Kidney (tissue), 14 donors: ENCODE results near the gene ENTPD8. TPM values are rescaled to one million over a fixed set of nuclear protein-coding genes. Genes with fewer than 3 reads are reported as not detected.

Source experiments
- DNase-seq, 5 donors: peaks; one replicate each; pipeline ENCODE4 v3.0.0-alpha.2; 2013 to 2020
- FAIRE-seq: peaks from 2 replicates; lab custom pipeline; 2012; peaks lifted over from hg19 to GRCh38; lab: Jason Lieb, UNC
- H3K27ac ChIP-seq, 2 donors: one replicate each; pipeline ENCODE4 v1.7.0; 2013; ENCODE audit warnings: low read depth in 2 of 2, low read length in 2 of 2, inconsistent platforms in 1 of 2
- H3K27me3 ChIP-seq: one replicate; pipeline ENCODE4 v1.7.1; 2013; ENCODE audit warnings: low read length, inconsistent platforms; ENCODE audit not compliant: control insufficient read depth, insufficient read depth
- H3K36me3 ChIP-seq, 3 donors: one replicate each; pipeline versions ENCODE4 v1.7.0 to v1.7.1; 2013; ENCODE audit warnings: low read length in 3 of 3, control low read depth in 1 of 3, inconsistent platforms in 1 of 3; ENCODE audit not compliant: insufficient read depth in 3 of 3, control insufficient read depth in 2 of 3
- H3K4me1 ChIP-seq, 3 donors: one replicate each; pipeline versions ENCODE4 v1.7.0 to v1.7.1; 2013; ENCODE audit warnings: low read length in 3 of 3, inconsistent platforms in 1 of 3, low read depth in 1 of 3; ENCODE audit not compliant: control insufficient read depth in 2 of 3, insufficient read depth in 2 of 3
- H3K4me3 ChIP-seq, 3 donors: one replicate each; pipeline versions ENCODE4 v1.7.0 to v1.8.1; 2013; ENCODE audit warnings: low read length in 3 of 3, control low read depth in 1 of 3, inconsistent platforms in 1 of 3
- H3K9ac ChIP-seq, 3 donors: one replicate each; pipeline versions ENCODE4 v1.7.0 to v1.7.1; 2013; ENCODE audit warnings: low read length in 3 of 3, control low read depth in 1 of 3, inconsistent platforms in 1 of 3
- H3K9me3 ChIP-seq, 3 donors: one replicate each; pipeline versions ENCODE4 v1.7.0 to v1.7.1; 2013; ENCODE audit warnings: low read length in 3 of 3, control low read depth in 1 of 3, inconsistent platforms in 1 of 3; ENCODE audit not compliant: control insufficient read depth in 2 of 3, insufficient read depth in 1 of 3
- intact Hi-C: fragments of 100-400 bp; cut with DNase I; formaldehyde crosslinking; loops from one replicate; pipeline ENCODE4 v1.11.1; 2022
- polyA plus RNA-seq: library from polyadenylated mRNA; stranded (reverse); fragments of 350-450 nt; fragmentation: Illumina TruSeq; extraction: RNeasy Lipid Tissue Mini Kit (QIAGEN cat#74804); gene quantifications from one replicate; pipeline ENCODE4 v1.2.3, GENCODE V29; 2014; ENCODE audit warnings: low read depth, low replicate concordance; ENCODE audit not compliant: insufficient read depth
- total RNA-seq: library from RNA; stranded (reverse); fragmentation: NEBNext Ultra II Directional; extraction: Animal tissue kit (Norgen Biotek cat#: 25700); gene quantifications from one replicate; pipeline ENCODE4 v1.2.1, GENCODE V29; 2021
- TF ChIP-seq, protein P1 (sequence below): IDR thresholded peaks from 3 replicates; pipeline ENCODE4 v1.5.1; 2012; ENCODE audit warnings: mild to moderate bottlenecking, moderate library complexity, borderline replicate concordance; ENCODE audit not compliant: insufficient read depth; ENCODE audit errors: extremely low read depth
- donor health status: control.
- donor health status: control.
- donor health status: control.
- donor health status: control.
- donor health status: control.
- donor health status: DM: yes; HTN: yes; CAD: no.
- donor health status: Normal renal cell carcinoma (clear cell type).

ENTPD8 gene
- total and polyA plus RNA-seq, 2 donors from 2014 or later = 5.0 to 5.2 TPM

DNA sequence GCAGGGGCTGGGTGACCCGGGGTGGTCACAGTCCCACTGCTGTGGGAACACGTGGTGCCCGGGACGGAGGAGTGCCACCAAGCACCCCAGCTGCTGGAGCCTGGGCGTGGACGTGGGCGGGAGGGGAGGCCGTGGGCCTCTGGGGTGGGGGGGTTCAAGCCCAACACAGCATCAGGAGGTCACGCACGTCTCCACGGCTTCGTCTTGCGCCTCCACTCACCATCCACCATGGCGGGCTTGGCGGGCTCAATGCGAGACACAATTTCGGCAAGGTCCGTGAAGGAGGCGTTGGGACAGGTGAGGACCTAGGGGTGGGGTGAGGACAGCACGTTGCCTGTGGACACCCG, 20.1 kb upstream of the ENTPD8 start:
- TF ChIP-seq, protein P1, sequence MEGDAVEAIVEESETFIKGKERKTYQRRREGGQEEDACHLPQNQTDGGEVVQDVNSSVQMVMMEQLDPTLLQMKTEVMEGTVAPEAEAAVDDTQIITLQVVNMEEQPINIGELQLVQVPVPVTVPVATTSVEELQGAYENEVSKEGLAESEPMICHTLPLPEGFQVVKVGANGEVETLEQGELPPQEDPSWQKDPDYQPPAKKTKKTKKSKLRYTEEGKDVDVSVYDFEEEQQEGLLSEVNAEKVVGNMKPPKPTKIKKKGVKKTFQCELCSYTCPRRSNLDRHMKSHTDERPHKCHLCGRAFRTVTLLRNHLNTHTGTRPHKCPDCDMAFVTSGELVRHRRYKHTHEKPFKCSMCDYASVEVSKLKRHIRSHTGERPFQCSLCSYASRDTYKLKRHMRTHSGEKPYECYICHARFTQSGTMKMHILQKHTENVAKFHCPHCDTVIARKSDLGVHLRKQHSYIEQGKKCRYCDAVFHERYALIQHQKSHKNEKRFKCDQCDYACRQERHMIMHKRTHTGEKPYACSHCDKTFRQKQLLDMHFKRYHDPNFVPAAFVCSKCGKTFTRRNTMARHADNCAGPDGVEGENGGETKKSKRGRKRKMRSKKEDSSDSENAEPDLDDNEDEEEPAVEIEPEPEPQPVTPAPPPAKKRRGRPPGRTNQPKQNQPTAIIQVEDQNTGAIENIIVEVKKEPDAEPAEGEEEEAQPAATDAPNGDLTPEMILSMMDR = no peak
- peak in 1 of 5 donors; percentile 65 for DNase-seq
- Histone ChIP-seq H3K9me3 (no peaks in the 10 kb centered on the region), H3K36me3 (no peaks in the 10 kb centered on the region), H3K4me1 (peaks cover 0 to 19% (median 0%) of the 10 kb centered on the region in 3 donors), H3K9ac (no peak overlapping the region), H3K27ac (no peak overlapping the region), H3K4me3 (no peak overlapping the region), H3K27me3 (no peaks in the 10 kb centered on the region)
- intact Hi-C loops = no loop called here
- no peak for FAIRE-seq

DNA sequence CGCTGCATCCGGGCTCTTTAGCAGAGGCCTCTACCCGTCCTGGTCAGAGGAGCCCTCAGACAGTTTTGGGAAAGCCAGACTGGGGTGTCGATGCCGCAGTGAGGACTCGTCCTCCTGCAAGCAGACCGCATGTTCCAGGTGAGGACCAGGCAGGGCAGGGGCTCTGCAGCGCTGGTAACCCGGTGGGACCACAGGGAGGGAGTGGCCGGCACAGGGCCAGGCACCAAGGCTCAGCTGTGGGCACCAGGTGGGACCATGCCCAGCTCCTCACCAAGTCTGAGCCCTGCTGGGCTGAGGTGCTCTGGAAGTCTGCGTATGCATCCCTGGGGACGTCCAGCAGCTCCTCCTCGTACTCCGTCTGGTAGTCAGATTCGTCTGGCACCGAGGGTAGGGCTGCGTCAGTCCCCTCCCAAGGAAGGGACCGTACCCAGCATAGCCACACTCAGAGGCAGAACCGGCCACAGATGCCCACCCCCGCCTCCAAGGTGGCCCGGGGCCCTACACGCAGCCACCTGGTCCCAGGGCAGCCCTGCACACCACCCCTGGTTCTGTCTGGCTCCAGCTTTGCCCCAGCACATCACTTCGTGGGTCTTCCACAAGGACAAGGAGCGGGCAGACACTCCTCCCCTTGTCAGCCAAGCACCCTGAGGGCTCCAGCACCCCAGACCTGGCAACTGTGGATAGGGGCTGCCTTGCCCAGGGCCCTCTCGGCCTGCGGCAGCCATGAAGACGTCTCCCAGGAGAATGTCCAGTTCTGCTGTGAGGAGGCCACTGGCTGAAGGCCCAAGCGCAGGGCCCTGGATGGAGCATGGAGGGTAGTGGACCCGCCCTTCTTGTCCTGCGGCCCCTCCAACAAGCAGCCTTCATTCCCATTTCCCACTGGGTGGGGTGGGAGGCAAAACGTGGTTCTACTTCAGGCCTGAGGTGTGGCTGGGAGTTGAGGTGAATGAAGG, 19.5 kb upstream of the ENTPD8 start:
- Histone ChIP-seq H3K9me3 (no peaks in the 10 kb centered on the region), H3K9ac (no peak overlapping the region), H3K4me1 (peaks cover 0 to 21% (median 6%) of the 10 kb centered on the region in 3 donors), H3K36me3 (no peaks in the 10 kb centered on the region), H3K27ac (no peak overlapping the region), H3K27me3 (no peaks in the 10 kb centered on the region), H3K4me3 (no peak overlapping the region)
- TF ChIP-seq, protein P1 = no peak
- peak in 2 of 5 donors; percentile 58 to 75 for DNase-seq
- intact Hi-C loops = no loop called here
- no peak for FAIRE-seq

DNA sequence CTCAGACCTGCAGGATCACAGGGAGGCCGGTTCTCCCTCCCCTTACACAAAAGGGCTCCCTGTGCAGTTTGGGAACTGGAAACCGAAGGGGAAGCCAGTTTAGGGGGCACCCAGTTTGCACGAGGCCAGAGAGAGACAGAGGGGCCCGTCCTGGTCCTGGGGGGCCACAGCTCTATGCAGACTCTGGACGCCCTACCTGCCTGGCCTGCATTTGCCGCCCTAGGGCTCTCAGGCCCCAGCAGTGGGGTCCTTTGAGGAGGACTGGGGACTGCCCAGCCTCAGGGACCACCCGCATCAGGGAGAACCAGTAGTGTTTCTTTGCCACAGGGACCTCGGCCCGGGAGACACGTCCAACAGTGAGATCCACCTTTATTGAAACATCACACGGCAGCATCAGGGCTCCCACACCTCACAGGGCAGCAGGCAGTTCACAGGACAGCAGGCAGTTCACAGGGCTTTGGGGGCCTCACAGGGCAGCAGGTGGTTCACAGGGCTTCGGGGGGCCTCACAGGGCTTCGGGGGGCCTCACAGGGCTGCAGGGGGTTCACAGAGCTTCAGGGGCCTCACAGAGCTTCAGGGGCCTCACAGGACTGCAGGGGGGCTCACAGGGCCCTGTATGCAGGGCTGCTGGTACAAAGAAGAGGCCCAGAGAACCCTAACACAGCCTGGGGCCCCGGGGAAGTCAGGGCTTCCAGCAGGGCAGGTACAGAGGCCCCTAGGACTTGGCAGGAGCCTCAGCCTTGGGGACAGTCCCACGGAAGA, 18.6 kb upstream of the ENTPD8 start:
- H3K36me3 ChIP-seq = no peaks in the 10 kb centered on the region
- FAIRE-seq (no peak), DNase-seq (peak in 1 of 5 donors; percentile 80)
- peak overlapping the region; percentile 13 to 53 (median 31) for H3K4me3 ChIP-seq
- H3K9ac ChIP-seq = peak overlapping the region in 2 of 3 donors; percentile 36 to 54
- peaks cover 0 to 23% (median 7%) of the 10 kb centered on the region in 3 donors for H3K4me1 ChIP-seq
- H3K27ac ChIP-seq = peak overlapping the region; percentile 7 to 54
- intact Hi-C loops = no loop called here
- TF ChIP-seq, protein P1 = no peak
- H3K9me3 ChIP-seq = no peaks in the 10 kb centered on the region
- no peaks in the 10 kb centered on the region for H3K27me3 ChIP-seq
